ENCODE results near the gene CXCL17.
"Not testable (repeated sequence)": the region's sequence is repeated elsewhere in the genome, so short reads cannot be mapped to it uniquely, and the experiment has no call there.

Gene CXCL17

GRCh38 chr19:42465827-42466280 is 23.1 kb upstream of the CXCL17 start:
- DNase-seq = no peak

DNA sequence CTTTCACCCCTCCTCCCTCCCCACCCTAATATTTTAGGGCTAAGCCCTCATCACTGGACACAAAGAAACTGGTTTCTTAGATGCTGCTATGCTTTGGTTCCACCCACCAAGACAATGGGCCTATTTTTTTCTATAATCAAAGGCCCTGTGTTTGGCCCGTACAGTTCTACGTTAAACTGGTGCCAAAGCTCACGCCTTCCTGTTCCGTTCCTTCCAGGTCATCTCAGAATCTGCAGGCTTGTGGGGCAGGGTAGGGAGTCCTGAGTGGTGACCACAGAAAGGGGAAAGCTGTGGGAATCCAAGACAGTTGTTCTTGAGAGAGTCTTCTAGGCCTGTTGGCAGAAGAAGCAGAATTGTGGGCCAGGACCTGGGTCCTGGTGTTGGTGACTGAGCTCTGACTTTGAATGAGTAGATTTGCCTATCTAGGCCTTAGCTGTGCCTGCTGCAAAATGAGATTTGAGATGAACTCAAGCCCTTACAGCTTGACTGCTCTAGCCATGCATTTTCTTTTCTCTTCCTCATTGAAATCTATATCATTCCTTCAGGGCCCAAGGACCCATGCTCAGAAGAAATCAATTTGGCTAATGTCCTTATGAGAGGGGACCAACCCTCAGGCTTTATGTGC is 19.1 kb upstream of the CXCL17 start:
- DNase-seq = no peak

DNA sequence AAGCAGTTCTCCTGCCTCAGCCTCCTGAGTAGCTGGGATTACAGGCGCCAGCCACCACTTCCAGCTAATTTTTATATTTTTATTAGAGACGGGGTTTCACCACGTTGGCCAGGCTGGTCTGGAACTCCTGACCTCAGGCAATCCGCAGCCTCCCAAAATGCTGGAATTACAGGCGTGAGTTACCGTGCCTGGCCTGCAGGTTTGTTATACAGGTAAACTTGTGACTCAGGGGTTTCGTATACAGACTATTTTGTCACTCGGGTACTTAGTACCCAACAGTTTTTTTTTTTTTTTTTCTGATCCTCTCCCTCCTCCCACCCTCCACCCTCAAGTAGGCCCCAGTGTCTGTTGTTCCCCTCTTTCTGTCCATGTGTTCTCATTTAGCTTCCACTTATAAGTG is 18.5 kb upstream of the CXCL17 start:
- not testable (repeated sequence) for DNase-seq

- no peak for DNase-seq
Observed at GRCh38 chr19:42459926-42460325, 17.2 kb upstream of the CXCL17 start.

GRCh38 chr19:42455621-42456081 is 12.9 kb upstream of the CXCL17 start:
- DNase-seq = no peak

DNA sequence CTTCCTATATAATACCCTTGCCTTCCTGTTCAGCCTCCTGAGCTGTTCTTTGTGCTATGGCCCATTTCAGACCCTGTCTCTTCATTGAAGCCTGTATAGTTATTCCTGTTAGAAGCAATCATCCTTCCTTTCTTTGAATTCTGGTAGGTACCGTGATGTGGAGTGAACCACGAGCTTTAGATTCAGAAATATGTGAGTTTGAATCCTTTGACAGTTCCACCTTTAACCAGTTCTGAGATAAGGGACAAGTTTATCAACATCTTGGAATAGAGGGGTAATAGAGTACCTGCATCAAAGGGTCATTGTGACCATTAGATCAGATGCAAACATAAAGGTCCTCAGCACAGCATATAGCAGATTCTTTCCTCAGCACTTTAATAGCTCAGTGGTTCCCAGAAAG is 12.3 kb upstream of the CXCL17 start:
- DNase-seq = no peak

DNA sequence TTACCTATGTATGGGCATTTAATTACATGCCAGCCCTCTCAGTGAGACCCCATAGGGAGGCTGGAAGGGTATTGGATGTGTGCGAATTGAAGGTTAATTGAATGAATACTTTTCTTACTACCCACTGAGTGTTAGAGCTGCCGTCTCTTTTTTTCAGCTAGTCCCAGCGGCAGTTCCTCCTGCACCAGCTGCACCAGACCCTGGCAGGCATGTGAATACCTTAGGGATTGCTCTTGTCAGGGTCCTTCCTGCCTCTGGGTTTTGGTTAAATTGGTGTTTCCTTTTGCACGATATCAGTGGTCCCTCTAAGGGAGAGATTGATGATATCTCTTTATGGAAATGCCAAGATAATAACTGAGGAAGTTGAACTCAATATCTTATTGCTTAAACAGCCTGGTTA is 9.8 kb upstream of the CXCL17 start:
- peak; percentile 88 for DNase-seq

DNA sequence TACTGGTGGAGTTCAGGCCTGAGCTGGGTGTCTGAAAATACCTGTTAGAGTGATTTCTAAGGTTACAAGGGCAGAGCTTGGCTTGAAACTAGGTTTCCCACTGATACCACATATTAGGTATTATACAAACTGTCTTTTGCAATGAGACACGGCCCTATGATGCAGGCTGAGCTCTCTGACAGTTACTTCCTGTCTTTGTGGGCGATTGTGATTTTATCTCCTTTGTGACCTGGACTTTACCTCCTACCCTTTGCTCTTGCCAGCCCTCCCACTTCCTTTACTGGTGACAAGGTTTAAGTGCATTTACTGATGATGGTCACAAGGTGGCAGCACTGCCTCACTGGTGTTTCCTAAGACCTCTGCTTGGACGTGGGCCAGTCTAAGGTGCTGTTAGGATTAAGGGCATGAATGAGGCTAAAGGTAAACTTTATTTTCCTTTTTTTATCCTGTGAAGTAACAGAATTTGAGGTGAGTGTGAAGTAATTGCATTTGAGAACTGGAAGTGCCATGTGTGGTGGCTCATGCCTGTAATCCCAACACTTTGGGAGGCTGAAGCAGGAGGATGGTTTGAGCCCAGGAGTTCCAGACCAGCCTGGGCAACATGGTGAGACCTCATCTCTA is 7.7 kb upstream of the CXCL17 start:
- peak; percentile 87 for DNase-seq

DNA sequence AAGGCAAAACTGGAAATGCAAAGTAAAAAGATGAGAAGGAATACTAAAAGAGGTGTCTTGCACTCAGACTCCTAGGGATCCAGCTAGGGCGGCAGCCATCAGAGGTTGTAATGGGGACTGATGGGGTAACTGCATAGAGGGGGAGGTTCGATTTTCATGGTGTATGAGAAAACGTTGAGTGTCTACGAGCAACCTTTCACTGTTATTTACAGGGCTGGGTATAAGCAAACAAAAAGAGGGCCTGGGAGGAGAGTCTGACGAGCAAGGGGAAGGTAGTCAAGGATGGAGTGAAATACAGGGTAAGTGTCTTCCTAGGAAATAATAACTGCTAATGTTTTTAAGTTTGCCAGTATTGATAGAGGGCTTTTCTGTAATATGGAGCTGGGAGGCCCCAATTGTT is 5.6 kb upstream of the CXCL17 start:
- not testable (repeated sequence) for DNase-seq

DNA sequence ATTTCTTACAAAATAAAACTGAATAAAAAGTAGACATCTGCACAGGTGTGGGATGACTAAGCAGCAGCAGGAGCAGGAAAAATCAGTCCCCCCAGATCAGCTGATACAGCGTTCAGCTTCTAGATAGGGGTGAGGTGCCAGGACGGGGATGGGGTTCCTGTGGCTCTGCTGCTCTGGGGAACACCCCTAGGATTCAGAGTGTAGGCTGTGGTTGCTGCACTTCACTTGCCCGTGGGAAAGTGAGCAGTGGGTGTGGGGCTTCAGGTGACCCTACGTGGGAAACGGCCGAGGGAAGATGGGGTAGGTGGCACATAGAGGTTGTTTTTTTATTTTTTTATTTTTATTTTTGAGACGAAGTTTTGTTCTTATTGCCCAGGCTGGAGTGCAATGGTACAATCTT is 3.2 kb upstream of the CXCL17 start:
- DNase-seq = no peak

DNA sequence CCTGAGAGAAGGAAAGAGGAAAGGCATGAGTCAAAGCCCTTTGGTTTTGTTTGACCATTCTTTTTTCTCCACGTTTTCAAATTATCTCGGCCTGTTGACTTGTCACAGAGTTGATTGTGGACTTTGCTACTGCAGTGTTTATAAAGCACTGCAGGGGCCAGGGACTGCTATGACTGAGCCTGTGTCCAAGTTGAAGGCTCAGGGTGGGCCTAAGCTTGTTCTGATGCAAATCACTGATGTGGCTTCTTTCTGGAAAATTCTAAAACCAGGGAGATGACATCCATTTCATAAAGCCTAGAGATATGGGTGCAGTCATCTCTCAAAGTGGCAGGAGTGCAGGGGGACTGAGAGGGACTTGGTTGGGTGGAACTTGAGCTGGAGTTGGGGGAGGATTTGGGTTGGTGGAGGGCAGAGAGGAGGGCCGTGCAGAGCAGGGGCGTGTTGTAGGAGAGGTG is 1.2 kb upstream of the CXCL17 start:
- no peak for DNase-seq

DNA sequence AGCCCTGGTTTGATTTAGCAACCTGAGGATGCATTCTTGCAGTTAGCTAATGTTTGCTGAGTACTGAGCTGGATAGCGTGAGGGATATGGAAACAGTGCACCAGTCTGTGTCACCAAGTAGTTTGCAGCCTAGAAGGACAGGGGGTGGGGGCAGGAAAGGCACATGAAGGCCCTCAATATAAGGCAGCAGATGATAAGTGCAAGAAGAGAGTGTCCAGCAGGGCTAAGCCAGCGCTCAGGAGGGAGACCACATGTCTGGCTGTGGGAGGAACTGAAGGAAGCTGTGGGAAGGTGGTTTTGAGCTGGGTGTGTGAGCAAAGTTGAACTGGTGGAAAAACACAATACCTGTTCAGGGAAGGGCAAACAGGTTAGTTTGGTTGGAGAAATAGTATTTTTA is 1.7 kb downstream of the CXCL17 start:
- DNase-seq = peak; percentile 17

DNA sequence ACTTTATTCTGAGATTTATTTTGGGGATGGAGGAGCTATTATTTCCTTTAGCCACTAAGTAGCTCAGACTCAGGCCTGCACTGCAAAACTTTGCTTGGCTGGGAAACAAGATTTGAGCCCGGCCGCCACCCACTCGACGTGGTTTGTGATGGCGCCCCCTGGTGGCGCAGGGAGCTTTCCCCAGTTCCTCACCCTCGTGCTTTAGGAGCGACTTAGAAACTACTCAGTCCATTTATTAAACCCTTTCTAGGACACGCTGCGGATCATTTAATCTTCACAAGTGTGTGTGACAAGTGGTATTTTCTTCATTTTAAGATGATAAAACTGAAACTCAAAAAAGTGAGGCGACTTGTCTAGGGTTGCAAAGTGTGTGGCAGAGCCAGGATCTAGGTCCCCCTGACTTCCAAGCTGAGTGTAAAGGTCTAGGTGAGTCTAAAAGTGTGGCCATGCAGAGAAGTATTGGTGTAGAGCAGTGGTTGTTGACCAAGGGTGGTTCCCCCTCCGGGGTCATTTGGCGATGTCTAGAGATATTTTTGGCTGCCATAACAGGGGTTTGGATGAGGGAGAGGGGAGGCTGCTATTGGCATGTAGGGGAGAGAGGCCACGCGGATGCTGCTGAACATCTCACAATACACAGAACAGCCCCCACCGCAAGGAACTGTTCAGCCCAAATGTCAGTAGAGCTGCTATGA is 2.2 kb downstream of the CXCL17 start:
- DNase-seq = peak; percentile 4

DNA sequence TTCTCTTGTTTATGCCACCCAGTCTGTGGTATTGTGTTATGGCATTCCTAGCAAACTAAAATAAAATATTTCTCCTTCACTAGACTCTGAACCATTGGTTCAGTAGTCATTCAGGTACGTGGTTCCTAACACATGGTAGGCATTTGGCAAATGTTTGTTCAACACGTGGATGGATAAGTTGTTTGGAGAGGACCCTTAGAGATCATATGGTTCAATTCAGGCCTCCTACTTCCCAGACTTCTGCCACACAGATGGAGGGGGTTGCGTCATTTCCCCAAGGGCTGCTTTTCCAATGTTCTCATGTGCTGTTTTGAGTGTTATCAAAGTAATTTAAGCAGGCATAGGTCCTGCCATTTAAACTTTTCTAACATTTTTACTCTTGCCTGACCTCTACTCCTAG is 6.7 kb downstream of the CXCL17 start:
- no peak for DNase-seq

DNA sequence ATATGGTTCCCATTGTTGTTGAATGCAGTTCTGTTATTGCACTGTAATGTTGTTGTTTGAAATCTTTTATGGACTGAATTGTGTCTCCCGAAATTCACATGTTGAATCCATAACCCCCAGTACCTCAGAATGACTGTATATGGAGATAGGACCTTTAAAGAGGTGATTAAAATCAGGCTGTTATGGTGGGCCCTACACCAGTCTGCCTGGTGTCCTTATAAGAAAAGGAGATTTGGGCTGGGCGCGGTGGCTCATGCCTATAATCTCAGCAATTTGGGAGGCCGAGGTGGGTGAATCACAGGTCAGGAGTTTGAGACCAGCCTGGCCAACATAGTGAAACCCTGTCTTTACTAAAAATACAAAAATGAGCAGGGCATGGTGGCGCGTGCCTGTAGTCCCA is 7.4 kb downstream of the CXCL17 start:
- no peak for DNase-seq

DNA sequence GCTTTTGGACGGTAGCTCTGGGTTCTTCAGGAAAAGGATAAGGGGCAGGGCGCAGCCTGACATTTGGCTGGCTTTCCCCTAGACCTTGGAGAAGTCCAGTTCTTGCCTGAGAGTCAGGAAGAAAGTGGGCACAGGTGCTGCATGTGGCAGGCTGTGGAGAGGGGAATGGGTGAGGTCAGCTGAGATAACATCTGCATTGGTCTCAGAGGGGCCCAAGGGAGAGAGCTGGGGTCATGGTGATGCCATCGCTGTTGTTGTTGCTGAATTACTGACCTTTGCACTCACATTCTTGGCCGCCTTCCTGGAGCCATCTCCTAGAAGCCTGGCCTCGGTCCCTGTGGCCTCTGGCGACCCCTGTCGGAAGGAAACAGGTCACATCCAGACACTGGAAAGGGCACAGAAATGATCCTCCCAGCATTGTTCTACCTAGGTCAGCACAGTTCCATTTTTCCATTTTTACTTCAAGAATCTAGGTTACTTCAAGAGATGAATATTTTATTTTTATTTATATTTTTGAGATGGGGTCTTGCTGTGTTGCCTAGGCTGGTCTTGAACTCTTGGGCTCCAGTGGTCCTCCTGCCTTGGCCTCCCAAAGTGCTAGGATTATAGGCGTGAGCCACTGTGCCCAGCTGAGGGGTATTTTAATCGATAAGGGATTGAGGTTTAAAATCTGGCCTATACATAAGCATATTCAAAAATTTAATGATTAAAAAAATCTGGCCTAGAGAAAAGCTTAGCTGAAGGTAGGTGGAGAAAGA is 9.1 kb downstream of the CXCL17 start:
- peak; percentile 17 for DNase-seq

DNA sequence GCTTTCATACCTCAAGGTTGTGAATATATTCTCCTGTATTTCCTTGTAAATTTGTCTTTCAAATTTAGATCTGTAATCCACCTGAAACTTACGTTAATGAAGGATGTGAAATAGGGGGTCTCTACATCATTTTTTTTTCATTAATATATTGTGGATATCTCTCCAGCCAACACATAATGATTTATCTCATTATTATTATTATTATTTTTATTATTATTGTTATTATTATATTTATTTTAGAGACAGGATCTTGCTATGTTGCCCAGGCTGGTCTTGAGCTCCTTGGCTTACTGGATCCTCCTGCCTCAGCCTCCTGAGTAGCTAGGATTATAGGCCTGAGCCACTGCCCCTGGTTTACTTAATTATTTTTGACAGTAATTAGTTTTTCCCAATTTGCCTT is 11.3 kb downstream of the CXCL17 start:
- DNase-seq = no peak

- DNase-seq = no peak
Observed at GRCh38 chr19:42428676-42429075, 14.1 kb downstream of the CXCL17 start.

DNA sequence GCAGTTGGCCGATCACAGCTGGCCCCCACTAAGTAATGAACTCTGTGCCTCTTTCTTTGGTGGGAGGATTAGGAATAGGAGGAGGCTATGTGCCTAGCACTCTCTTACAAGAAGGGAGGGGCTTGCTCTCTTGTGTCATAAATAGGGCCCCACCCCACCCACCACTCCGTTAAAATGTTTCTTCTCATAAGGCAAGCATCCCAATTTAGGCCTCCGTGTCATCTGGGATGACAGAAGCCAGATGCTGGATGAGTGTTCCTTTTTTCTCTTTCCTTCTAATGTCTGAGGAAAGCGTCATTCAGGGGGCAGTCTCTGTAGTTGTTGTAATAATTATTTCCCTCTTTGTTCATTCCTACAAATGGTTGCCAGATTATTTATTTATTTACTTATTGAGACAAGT is 15.4 kb downstream of the CXCL17 start, which contains the start of gene LIPE:
TSS of gene LIPE (minus strand) at position 76 of the 400 bp plus-strand sequence. CDS start 239 bp downstream, outside the sequence.
- DNase-seq = no peak

- DNase-seq = no peak
Observed at GRCh38 chr19:42426643-42427042, 16.1 kb downstream of the CXCL17 start.

GRCh38 chr19:42424712-42425131 is 18.0 kb downstream of the CXCL17 start:
- DNase-seq = no peak

DNA sequence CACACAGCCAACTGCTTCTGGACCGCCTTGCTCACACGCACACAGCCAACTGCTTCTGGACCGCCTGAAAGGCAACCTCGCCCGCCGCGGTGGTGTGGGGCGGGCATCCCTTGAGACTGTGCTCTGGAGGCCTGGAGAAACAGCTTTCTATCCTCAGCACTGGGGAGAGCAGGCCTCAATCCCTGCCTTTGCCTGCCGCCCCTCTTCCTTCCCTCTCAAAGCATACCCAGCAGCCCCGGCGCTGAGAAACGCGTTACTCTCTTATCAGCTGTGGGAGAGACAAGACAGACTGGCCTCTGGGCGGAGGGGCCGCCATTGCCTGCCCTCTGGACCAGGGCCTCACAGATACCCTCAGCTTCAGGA is 18.4 kb downstream of the CXCL17 start:
- no peak for DNase-seq
